Left lung (tissue), 10 donors: Measurements from ENCODE around the gene CREB5. TPM values are rescaled to one million over a fixed set of nuclear protein-coding genes. Genes with fewer than 3 reads are reported as not detected.
A peak's percentile ranks its signal among the peaks of the same experiment; 100 is the strongest.

Source experiments
- ATAC-seq: fragments of 200-7000 bp; cut with Tn5 transposase; one replicate; pipeline ENCODE4 v1.9.1; 2020; ENCODE audit warnings: moderate library complexity
- DNase-seq, 4 donors: peaks; one replicate each; pipeline ENCODE4 v3.0.0-alpha.2; 2013 to 2020
- H3K27ac ChIP-seq, 2 donors: fragments of 200-600 bp; sonication (generic) in 1 of 2; one replicate each; pipeline versions ENCODE4 v1.5.0 to v1.8.0; 2020 to 2021
- H3K27me3 ChIP-seq, 2 donors: fragments of 200-600 bp; sonication (generic) in 1 of 2; one replicate each; pipeline versions ENCODE4 v1.5.0 to v1.8.0; 2020 to 2021
- H3K36me3 ChIP-seq, 2 donors: fragments of 200-600 bp; sonication (generic) in 1 of 2; one replicate each; pipeline versions ENCODE4 v1.5.0 to v1.8.0; 2020 to 2021
- H3K4me1 ChIP-seq, 2 donors: fragments of 200-600 bp; one replicate each; pipeline ENCODE4 v1.8.0; 2021
- H3K4me3 ChIP-seq, 2 donors: fragments of 200-600 bp; sonication (generic) in 1 of 2; one replicate each; pipeline versions ENCODE4 v1.5.0 to v1.8.0; 2020 to 2021; ENCODE audit warnings: mild to moderate bottlenecking in 1 of 2
- H3K9me3 ChIP-seq, 2 donors: fragments of 200-600 bp; sonication (generic) in 1 of 2; one replicate each; pipeline versions ENCODE4 v1.5.0 to v1.8.0; 2020 to 2021
- CTCF ChIP-seq, 2 donors: fragments of 200-600 bp; sonication (generic) in 1 of 2; IDR thresholded peaks; one replicate each; pipeline versions ENCODE4 v1.5.0 to v1.8.0; 2021; ENCODE audit warnings: antibody characterized with exemption in 2 of 2
- intact Hi-C, 2 donors: fragments of 100-400 bp; cut with DNase I; formaldehyde crosslinking; loops; one replicate each; pipeline versions ENCODE4 v1.11.2 to v1.14.2; 2022
- polyA plus RNA-seq, 6 donors: library from polyadenylated mRNA; unstranded; fragments of 120-200 nt; gene quantifications; one replicate each; pipeline ENCODE4 v1.2.1, GENCODE V29; 2013; ENCODE audit not compliant: insufficient read length in 6 of 6
- total RNA-seq, 2 donors: library from RNA; stranded (reverse); fragmentation: NEBNext Ultra II Directional; extraction: Animal tissue kit (Norgen Biotek cat#: 25700); gene quantifications; one replicate each; pipeline ENCODE4 v1.2.1, GENCODE V29; 2021
- donor health status: DM: no; HTN: yes; CAD: no.
- donor health status: DM: no; HTN: no; CAD: no.

CREB5 gene
- total and polyA plus RNA-seq, 8 donors: 6.6 to 19.9 (median 15.7) TPM

DNA sequence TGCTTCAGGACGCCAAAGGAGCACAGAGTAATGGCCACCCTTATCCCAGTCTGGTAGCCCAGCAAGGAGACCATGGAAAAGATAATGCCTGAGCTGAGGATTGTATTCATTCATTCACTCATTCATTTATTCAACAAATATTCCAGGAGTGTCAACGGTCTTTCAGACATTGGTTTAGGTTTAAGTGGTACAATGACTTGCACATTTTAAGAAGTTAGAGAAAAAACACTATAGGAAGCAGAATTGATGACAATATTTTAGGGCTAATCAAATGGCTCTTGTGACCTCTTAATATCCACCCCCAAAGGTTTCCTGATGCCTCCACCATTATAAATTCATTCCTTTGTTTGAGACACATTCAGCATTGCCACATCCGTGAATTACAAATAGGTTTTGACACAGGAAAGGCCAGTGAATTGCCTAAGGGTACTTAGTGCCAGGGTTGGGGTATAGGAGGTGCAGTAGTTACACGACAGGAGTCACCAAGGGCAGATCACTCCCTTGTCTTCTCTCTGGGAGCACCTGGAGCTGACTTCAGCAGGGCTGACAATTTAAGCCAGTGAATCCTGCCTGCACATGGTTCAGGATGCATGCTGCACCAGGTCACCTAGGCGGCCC is 269.5 kb downstream of the CREB5 start:
- ATAC-seq: no peak
- Histone ChIP-seq H3K27ac (no peak overlapping the region), H3K4me1 (peaks cover 4 to 48% of the 10 kb centered on the region in 2 donors), H3K36me3 (no peaks in the 10 kb centered on the region), H3K27me3 (no peaks in the 10 kb centered on the region), H3K4me3 (no peak overlapping the region), H3K9me3 (no peaks in the 10 kb centered on the region)
- intact Hi-C loops: no loop called here
- TF ChIP-seq CTCF (IDR thresholded peaks at IDR 0.05): no peak
- no peak for DNase-seq

DNA sequence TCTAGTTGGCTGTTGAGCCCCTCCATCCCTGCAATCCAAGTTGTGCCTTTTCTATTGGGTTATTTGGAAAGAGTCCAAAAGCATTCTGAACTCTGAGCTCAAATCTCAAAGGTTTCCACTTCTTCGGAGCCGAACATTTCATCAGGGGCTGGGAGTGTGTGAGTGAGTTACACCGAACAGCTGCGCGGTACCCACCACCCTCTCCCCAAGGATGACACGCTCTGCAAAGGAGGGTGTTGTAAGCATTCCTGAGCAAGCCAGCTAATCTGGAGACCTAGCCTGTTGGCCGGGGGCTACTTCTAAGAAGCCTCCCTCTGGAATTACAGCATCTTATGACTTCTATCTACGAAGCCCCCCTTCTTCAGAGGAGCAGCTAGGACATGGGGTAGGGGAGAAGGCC is 270.5 kb downstream of the CREB5 start:
- Histone ChIP-seq H3K27me3 (no peaks in the 10 kb centered on the region), H3K27ac (no peak overlapping the region), H3K4me1 (peaks cover 4 to 58% of the 10 kb centered on the region in 2 donors), H3K36me3 (no peaks in the 10 kb centered on the region), H3K4me3 (no peak overlapping the region), H3K9me3 (no peaks in the 10 kb centered on the region)
- ATAC-seq (no peak), DNase-seq (no peak)
- no peak for TF ChIP-seq CTCF (IDR thresholded peaks at IDR 0.05)
- intact Hi-C loops: no loop called here

- ATAC-seq (no peak), DNase-seq (no peak)
- Histone ChIP-seq H3K27me3 (no peaks in the 10 kb centered on the region), H3K4me1 (peaks cover 4 to 65% of the 10 kb centered on the region in 2 donors), H3K4me3 (peak overlapping the region in 1 of 2 donors; percentile 54), H3K9me3 (no peaks in the 10 kb centered on the region), H3K27ac (peak overlapping the region; percentile 83 to 89), H3K36me3 (no peaks in the 10 kb centered on the region)
- intact Hi-C loops: no loop called here
- TF ChIP-seq CTCF (IDR thresholded peaks at IDR 0.05): no peak
Observed at GRCh38 chr7:28684650-28685241, 272.4 kb downstream of the CREB5 start.

- no peak for TF ChIP-seq CTCF (IDR thresholded peaks at IDR 0.05)
- Histone ChIP-seq H3K27me3 (no peaks in the 10 kb centered on the region), H3K9me3 (no peaks in the 10 kb centered on the region), H3K4me3 (peak overlapping the region in 1 of 2 donors; percentile 54), H3K4me1 (peaks cover 4 to 65% of the 10 kb centered on the region in 2 donors), H3K27ac (peak overlapping the region; percentile 83 to 89), H3K36me3 (no peaks in the 10 kb centered on the region)
- ATAC-seq (peak; percentile 13), DNase-seq (peak in 1 of 4 donors; percentile 70)
- intact Hi-C loops: no loop called here
Observed at GRCh38 chr7:28685242-28685643, 272.9 kb downstream of the CREB5 start.

GRCh38 chr7:28685644-28686417 is 273.5 kb downstream of the CREB5 start:
- Histone ChIP-seq H3K4me1 (peaks cover 4 to 65% of the 10 kb centered on the region in 2 donors), H3K9me3 (no peaks in the 10 kb centered on the region), H3K27ac (peak overlapping the region; percentile 83 to 89), H3K4me3 (peak overlapping the region; percentile 21 to 54), H3K36me3 (no peaks in the 10 kb centered on the region), H3K27me3 (no peaks in the 10 kb centered on the region)
- intact Hi-C loops: no loop called here
- TF ChIP-seq CTCF (IDR thresholded peaks at IDR 0.05): no peak
- ATAC-seq: peak; percentile 93
- DNase-seq: peak; percentile 80 to 99 (median 96)
